GM18520 (cell line): Measurements from ENCODE around the gene TSHZ3.

ENCODE experiments used
- ATAC-seq: cut with Tn5 transposase; IDR thresholded peaks from one replicate; pipeline ENCODE4 v1.9.1; 2021; ENCODE audit not compliant: unreplicated experiment

TSHZ3 gene

DNA sequence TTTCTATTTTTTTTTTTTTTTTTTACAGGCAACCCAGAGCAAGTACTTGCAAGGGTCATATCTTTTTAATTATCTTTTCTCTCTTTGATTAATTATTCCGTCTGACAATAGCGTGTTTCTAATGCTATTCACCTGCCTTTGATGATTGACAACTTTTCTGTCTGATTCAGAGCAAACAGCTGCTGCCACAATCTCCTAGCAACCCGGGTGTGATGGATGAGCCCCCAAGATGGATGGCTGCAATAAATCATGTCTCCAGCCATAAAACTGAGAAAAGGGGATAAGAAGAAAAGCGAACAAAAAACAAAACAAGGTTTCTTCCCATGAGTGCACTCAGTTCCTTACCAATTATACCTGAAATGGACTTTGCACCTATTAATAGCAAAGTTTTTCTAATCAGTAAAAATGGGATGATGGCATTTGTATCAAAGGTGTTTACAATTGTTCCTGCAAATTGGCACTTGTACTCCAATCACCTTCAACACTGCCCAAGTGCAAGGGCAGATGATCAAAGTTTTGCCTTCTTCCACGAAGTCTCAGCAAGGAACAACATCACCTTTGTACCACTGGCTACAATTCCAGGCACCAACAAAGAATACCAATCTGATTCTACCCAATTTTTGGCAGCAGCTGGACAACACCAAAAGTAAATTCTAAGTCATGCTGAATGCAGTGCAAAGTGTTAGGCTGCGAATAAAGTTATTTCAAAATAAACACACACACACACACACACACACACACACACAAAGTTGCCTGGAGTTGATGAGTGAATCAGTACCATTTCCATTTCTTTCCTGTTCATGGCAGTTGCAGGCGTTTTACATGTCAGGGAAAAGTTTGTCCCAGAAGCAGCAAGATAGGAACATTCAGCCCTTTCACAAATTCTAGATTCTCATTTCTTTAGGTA, 12.0 kb downstream of the TSHZ3 start:
- ATAC-seq = no peak

- no peak for ATAC-seq
These were observed 13.5 kb downstream of the TSHZ3 start for GRCh38 chr19:31335716-31336115.

DNA sequence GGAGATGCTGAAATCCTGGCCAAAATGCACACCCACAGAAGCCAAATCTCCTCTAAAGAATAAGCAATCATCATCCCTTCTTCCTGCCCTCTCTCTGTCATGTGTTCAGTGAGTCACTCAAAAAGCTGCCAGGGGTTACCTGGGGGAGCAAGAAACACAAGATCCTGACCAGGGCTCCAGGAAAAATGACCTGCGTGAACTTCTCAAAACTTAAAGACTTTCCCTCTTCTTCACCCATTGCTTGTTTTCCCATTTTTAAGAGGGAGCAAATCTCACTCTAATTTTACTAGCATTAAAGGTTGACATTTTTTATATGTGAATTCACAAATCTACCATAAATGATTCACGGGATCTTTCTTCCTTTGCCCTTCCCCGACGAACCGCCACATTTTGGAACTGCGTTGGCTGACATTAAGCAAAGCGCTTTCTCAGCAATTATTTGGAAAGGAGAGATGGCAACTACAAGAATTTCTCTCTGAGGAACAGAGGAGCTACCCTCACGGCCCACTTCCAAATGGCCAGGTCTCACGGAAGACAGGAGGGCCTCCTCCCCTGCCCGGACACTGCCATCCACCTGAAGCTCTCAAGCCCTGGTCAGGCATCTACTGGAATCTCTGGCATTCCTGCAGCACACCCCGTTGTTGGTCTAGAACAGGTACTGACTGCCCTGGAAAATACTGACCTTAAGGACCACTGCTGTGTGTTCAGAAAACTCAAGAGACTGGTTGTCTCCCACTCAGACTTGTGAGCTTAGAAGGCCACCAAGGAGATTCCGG, 14.2 kb downstream of the TSHZ3 start:
- ATAC-seq = no peak

DNA sequence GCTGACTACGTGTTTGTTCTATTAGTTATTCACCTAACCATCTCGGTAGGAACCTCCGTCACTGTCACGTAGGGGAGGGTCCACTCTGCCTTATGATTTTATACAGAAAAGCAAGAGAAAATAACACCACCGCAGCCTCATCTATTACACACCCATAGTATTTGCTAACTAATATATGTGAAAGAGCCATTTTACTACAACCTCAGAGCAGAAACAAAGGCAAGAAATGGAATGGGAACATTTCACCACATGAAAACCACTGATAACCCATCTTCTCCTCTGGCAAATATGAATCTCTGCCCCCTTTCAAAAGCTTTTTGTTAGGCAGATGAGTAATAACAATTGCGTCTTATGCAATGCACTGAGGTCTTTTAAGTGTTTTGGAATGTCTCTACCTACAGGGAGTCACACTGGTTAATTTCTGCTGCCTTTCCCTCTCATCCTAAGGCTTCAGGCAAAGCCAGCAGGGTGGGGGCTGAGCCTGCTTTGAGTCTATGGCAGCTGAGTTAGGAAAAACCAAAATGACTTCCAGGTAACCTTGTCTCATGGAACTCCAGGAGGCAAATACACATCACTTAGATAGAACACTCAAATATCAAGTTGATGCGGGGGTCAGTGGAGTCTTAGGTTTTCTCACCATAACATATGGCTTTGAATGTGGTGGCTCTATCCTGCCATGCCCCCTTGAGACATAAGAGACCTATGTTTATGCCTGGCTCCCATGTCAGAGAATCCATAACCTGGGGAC, 15.0 kb downstream of the TSHZ3 start:
- no peak for ATAC-seq

GRCh38 chr19:31332096-31332495, 17.1 kb downstream of the TSHZ3 start:
- ATAC-seq = no peak

GRCh38 chr19:31331536-31331935, 17.7 kb downstream of the TSHZ3 start:
- no peak for ATAC-seq

DNA sequence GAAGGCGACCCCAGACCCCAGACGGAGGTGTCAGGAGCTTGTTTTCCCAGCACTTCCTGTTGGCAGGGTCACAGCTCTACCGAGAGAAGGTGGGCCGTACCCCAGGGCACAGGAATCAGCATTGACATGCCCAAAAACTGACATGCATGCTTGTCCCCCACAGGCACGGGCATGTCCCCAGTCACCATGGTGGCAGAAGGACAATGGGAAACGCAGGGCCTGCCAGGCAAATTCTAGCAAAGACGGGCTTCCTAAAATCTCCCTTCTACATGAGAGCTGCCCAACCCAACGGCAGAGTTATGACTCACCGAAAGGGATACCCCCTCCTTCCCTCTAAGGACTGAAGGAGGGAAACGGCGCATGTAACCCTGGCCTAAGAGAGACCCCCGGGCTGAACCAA, 18.5 kb downstream of the TSHZ3 start:
- no peak for ATAC-seq

- ATAC-seq = no peak
These were observed 19.0 kb downstream of the TSHZ3 start for GRCh38 chr19:31330237-31330636.

DNA sequence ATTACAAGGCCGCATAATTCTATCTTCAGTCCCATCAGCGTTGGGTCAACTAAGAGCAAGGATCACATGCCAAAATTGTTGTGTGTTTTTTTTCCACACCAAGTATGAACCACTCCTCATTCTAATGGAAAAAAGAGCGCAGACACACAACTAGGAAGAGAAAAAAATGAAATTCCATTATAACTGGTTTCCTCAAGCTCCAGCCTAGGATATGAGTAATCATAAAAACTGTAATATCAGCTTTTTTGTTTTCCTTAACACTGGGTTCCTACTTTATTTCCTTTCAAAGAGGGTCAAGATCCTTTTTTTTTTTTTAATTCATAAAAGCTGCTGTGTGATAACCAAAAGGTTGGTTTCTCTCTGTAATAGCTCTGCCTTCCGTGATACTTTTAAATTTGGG, 19.4 kb downstream of the TSHZ3 start:
- no peak for ATAC-seq

- ATAC-seq = no peak
These were observed 21.0 kb downstream of the TSHZ3 start for GRCh38 chr19:31328238-31328637.

DNA sequence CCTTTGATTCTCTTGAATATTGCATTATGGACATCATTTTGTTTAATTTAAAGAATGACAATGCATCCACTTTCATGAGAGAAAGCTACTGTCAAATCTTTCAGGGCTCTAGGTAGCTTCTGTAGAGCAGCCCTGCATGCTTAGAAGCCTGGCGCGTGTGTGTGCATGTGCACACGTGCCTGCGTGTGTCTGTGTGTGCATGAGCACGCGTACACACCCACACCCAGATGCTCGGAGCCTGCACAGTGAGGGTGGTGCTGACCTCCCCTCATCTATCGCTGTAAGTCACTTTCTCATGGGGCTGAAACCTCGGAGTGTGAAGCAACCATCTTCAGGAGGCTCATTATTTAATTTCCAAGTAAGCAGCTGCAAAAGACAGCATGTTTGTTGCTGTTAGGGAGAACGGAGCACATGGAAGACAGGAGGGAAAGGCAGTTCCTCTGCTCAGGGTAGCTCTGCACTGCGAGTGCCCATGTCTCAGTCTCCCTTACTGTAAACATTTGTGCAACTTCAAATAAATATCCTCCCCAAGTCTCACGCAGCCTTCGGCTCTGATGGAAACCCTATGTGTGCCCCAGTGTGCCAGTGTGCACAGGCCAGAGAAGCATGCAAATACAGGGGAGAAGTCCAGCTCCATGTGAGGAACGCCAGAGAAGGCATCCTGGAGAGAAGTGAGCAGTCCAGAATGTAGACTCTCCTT, 22.8 kb downstream of the TSHZ3 start:
- no peak for ATAC-seq

- no peak for ATAC-seq
These were observed 23.9 kb downstream of the TSHZ3 start for GRCh38 chr19:31325342-31325741.

DNA sequence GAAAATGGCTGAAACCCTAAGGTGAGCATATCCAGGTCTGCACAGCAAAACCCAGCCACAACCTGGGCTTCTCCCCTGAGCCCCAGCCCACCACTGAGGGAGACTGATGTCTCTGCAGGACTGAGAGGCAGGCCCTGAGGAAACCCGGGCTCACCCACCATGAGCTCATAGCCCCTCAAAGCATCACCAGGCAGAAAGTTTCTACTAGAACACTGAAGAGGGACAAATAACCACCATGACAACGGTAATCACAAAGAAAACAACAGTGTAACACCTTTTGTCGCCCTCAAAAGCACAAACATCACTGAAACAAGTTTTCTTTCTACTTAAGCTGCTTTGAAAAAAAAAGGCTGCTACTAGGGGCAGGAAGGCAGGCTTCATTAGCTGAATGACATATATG, 29.8 kb downstream of the TSHZ3 start:
- no peak for ATAC-seq

DNA sequence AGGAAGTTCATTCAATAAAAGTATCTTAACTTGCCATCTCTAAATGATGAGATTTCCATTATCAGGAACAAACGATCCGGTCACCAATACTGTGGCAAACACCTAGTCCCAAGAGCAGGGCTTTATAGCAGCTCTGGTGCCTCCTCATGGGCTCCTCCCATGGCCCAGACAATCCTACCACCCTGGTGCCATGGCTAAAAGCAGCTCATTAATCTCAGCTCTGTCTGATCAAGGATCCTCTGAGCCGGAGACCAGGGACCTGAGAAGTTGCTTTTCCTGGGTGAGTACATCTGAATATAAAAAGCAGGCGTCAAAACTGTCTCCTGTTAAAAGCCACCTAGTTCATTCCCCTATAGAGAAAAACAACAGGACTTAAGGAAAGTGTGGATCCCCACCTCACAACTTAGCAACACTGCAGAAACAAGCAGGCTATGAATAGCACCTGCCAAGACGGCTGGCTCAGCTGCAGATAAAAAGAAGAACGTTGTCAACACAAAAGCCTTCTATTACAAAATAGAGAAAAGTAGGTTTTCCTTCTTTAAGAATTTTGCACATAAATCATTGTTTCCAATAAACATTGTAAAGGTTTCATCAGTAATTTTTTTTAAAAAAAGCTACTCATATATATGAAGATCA, 30.3 kb downstream of the TSHZ3 start:
- no peak for ATAC-seq

DNA sequence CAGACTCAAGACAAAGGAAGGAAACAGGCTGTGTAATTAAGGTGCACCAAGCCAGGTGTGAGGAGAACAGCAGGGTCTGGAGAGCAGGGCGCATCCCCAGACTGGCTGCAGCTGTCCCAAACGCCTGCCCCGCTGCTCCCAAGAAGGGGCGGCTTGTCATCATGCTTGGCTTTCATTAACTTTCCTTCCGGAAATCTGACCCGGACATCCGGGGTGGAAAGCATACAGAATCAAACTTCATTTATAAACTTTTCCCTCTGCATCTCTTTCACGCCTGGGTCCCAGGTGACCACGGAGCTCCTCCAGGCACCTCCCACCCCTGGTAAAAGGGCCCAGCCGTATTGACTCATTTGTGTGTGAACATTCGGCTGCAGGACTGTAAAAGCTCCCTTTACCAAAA, 31.7 kb downstream of the TSHZ3 start:
- ATAC-seq = no peak

- ATAC-seq = no peak
These were observed 32.1 kb downstream of the TSHZ3 start for GRCh38 chr19:31317093-31317492.

DNA sequence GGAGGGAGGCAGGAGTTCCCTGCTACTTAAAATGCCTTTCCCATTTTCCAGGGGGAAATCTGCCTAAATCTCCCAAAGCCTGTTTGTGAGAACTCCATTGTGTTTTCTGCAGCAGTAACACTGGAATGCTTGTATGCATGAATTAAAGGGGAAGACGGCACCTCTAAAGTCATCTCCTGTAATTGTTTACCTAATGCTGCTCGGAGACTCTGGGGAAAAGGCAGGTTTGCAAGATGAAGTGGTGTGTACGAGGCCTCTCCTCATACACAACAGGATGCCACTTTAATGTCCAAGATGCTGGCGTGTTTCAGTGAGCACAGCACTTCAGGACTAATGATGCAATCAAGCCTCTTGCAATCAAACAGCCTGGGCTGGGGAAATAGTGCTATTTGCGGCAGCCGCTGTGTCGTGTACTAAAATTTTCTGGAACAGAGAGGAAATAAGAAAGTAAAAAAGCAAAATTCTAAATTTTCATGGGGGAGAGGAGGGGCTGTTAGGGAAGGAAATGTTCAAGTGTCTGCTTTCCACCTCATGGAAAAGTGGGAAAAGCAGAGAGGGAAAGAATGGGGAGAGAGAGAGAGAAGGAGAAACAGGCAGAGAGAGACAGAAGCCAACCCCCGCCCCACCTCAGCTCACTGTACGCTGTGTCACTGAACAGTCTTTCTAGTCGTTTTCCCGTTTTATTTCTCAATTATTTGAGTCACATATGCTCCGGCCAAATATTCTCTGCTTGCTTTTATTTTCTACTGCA, 32.9 kb downstream of the TSHZ3 start:
- ATAC-seq = no peak

DNA sequence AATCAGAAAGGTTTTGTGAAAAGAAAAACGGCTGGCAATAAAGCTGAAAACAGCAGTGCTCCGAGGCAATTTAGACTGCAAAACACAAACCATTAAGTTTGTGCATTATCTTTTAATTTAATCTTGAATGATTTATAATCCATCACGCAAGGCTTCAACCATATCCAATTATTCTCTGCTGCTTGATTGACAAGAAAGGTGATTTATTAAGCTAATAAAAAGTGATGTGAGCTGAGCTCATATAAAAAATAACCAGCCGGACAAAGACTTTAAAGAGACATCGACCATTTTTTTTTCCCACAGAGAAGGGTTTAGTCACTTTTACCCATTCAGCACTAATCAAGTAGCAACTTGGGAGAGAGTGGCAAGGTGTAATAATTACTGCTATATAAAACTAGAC, 33.6 kb downstream of the TSHZ3 start:
- ATAC-seq = no peak

DNA sequence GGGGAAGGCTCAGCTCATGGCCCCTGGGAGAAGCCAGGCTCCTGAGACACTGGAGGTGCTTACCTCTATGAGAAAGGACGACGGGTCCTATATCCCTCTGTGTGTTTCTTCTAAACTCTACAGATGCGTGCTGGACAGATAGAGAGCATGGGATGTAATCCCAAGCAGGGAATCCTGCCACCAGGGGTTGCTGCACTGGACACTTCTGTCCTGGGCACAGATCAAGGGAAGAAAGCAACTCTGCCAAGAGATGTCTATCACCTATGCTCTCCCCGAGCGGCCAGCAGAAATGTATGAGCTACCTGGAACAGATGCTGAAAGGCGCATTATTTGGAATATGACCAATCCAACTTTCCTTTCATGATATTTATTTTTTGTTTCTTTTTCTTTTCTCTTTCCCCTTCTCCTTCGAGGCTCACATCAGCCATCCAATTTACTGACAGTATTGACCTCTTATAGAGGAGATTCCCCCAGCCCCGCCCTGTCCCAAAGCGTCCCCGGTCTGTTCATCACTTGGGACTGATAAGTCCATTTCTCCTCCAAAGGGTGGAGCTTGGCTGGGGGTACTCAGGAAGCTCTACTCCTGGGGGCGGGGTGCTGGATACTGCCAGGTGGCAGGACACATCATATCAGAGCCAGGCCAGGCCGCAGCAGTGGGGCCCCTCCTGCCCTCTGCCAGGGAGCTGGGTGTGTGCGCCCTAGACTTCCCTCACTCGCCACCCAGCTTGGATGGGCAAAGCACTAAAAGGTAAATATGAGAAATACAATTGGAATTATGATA, 34.2 kb downstream of the TSHZ3 start:
- ATAC-seq = no peak
